ENCODE results near the gene DCAF10.
"Not testable (repeated sequence)": the region's sequence is repeated elsewhere in the genome, so short reads cannot be mapped to it uniquely, and the experiment has no call there.

Gene DCAF10

DNA sequence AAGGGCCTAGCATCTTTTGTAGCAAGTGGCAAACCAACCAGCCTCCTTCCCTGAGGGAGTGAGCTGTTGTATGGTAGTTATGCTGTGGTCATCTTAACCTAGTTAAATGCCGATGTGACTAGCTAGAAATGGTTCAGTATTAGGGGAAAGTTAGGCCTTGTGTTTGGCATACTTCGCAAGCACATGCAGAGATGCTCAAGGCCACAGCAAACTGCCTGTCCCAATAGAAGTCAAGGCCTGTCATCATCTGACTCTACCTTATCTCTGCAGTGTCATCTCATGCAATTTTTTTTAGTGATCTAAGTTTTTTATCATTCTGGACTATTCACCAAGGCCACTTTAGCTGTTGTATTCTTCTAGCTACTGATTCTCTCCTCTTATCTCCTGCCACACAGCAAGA, 10.5 kb upstream of the DCAF10 start:
- no peak for DNase-seq (ENCODE audit: low spot score)

GRCh38 chr9:37792122-37792521, 8.5 kb upstream of the DCAF10 start:
- no peak for DNase-seq (ENCODE audit: low spot score)

DNA sequence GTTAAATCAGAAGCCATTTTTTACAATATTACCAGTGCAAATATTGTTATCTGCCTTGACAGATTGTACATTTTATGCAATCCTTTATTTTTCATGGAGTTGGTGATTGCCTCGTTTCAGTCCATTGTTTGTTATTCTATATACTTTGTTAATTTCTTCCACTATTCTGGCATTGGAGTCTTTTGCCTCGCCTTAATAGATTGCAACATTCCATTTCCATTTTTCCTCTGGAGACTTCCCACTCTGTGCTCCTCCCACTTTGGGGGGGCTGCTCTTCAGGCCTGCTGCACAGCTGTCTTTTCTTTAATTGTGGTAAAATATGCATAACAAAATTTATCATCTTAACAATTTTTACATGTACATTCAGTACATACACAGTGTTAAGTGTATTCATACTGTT, 4.4 kb upstream of the DCAF10 start:
- DNase-seq (ENCODE audit: low spot score): no peak

DNA sequence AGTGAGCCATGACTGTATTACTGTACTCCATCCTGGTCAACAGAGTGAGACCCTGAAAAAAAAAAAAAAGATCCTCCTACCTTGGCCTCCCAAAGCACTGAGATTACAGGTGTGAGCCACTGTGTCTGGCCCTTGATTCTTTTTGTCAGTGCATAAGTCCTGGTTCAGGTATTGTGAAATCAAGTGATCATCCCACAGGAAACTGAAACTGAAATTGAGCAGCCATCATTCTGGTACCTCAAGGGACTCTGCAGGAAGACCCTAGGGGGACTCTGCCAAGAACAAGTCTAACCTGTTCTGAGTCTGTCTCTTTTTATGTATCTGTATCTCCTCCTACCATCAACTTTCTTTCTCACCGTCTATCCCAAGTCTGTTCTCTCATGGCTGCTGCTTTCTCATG, 1.9 kb upstream of the DCAF10 start:
- DNase-seq (ENCODE audit: low spot score): no peak

- DNase-seq (ENCODE audit: low spot score): peak; percentile 46
Observed at GRCh38 chr9:37801287-37801850, 772 bp downstream of the DCAF10 start.

DNA sequence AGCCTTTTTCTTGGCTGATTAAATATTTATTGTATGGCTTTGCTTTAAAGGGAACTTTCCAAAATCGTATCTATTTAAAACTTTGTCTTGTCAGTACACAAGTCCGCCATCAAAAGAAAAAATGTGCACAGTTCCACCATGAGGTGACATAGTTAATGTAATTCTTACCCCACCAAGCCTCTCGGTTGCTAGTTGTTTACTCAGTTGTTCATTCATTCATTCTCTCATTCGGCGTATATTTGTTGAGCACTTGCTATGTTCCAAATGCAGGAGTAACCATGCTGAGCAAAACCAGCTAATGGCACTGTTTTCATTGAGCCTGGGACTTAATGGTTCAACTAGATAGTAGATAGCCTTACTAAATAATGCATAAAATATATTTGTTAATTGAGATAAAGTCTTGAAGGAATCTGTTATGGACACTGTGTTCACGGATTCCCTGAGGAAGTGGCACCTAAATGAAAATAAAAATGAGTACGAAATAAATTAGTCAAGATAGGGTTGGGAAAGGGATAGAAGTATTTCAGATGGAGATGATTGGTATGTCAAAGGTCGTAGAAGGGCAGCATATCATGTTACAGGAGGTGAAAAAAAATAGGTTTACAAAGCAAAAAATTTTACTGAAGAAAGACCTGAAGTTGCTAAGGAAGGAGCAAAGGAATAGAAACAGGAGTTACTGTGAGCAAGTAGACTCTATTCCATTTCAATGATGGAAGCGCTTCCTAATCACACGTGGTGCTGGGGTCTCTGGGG, 1.5 kb downstream of the DCAF10 start:
- DNase-seq (ENCODE audit: low spot score): no peak

- no peak for DNase-seq (ENCODE audit: low spot score)
Observed at GRCh38 chr9:37806271-37806670, 5.7 kb downstream of the DCAF10 start.

DNA sequence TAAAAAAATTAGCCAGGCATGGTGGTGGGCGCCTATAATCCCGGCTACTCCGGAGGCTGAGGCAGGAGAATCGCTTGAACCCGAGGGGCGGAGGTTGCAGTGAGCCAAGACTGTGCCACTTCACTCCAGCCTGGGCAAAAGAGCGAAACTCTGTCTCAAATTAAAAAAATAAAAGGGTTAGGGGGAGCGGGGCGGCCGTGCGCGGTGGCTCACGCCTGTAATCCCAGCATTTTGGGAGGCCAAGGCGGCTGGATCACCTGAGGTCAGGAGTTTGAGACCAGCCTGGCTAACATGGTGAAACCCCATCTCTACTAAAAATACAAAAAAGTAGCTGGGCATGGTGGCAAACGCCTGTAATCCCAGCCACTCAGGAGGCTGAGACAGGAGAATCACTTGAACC, 9.1 kb downstream of the DCAF10 start:
- DNase-seq (ENCODE audit: low spot score): not testable (repeated sequence)

GRCh38 chr9:37811906-37812476, 11.4 kb downstream of the DCAF10 start:
- DNase-seq (ENCODE audit: low spot score): no peak

DNA sequence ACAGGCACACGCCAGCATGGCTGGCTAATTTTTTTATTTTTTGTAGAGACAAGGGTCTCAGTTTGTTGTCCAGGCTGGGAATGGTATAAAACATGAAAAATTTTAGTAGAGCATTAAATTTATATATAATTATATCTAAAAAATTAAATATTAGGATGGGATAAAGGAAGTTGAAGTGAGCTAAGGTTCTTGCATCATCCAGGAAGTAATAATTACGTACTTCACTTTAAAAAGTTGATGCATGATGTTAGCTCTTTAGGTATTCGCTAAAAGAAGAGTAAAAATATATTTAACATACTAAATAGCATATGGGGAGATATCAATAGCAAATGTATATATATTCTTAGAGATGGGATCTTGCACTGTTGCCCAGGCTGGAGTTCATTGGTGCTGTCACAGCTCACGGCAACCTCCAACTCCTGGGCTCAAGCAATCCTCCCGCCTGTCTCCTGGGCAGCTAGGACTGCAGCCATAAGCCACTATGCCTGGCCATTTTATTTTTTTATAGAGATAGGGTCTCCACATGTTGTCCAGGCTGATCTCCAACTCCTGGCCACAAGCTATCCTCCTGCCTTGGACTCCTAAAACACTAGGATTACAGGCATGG, 12.3 kb downstream of the DCAF10 start:
- no peak for DNase-seq (ENCODE audit: low spot score)

GRCh38 chr9:37818849-37819248, 18.3 kb downstream of the DCAF10 start:
- DNase-seq (ENCODE audit: low spot score): no peak

DNA sequence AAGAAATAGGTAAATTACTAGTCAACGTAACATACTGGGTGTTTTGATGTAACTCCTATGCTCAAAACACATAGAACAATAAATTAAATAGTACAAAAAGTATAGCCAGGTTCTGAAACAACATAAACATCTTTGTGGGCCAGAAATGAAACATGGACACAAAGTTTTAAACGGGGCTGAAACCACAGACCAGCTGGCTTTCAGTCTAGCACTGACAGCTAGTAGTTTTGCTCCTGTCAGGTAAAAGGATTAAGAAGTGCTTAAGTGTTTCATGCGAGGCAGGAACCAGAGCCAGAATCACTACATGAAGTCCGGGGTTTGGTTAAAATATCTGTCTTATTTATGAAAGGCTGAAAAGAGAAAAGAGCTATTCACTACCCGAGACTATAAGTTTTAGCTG, 19.5 kb downstream of the DCAF10 start:
- no peak for DNase-seq (ENCODE audit: low spot score)

DNA sequence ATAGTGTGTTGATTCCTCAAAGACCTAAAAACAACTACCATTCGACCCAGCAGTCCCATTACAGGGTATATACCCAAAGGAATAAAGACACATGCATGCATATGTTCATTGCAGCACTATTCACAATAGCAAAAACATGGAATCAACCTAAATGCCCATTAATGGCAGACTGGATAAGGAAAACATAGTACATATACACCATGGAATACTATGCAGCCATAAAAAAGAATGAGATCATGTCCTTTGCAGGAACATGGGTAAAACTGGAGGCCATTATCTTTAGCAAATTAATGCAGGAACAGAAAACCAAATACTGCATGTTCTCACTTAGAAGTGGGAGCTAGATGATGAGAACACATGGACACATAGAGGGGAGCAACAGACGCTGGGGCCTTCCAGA, 24.6 kb downstream of the DCAF10 start:
- DNase-seq (ENCODE audit: low spot score): not testable (repeated sequence)

GRCh38 chr9:37827483-37828165, 27.0 kb downstream of the DCAF10 start:
- DNase-seq (ENCODE audit: low spot score): no peak

DNA sequence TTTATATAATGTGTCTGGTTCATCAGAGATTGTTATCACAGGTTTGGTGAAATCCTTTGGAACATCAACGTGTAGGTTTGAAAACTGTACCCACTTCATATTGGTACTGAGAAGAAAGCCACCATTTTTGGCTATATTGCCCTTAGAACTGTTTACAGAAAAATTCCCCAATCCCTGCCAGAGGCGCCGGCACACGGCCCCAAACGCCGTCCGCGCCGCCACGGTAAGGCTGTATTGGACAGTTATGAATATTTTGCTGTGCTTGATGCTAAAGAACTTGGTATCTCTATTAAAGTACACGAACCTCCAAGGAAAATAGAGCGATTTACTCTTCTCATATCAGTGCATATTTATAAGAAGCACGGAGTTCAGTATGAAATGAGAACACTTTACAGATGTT, 35.2 kb downstream of the DCAF10 start:
- DNase-seq (ENCODE audit: low spot score): no peak

DNA sequence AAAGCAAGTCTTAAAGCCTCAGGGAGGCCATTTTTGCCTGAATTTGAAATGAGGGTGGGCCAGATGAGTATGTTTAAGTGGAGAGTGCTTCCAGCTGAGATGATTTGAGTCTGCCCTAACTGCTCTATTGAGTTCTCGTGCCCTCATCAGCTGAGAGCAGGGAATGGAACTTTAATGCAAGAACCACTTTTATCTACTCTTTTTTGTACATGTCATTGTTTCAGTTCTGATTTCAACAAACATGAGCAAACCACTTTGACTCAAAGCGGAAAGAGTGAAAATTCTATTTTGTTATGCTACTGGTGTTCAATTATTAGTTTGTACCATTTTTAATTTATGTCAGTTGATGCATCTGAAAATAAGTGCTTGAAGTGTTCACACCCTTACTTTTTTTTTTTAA, 35.8 kb downstream of the DCAF10 start:
- no peak for DNase-seq (ENCODE audit: low spot score)

DNA sequence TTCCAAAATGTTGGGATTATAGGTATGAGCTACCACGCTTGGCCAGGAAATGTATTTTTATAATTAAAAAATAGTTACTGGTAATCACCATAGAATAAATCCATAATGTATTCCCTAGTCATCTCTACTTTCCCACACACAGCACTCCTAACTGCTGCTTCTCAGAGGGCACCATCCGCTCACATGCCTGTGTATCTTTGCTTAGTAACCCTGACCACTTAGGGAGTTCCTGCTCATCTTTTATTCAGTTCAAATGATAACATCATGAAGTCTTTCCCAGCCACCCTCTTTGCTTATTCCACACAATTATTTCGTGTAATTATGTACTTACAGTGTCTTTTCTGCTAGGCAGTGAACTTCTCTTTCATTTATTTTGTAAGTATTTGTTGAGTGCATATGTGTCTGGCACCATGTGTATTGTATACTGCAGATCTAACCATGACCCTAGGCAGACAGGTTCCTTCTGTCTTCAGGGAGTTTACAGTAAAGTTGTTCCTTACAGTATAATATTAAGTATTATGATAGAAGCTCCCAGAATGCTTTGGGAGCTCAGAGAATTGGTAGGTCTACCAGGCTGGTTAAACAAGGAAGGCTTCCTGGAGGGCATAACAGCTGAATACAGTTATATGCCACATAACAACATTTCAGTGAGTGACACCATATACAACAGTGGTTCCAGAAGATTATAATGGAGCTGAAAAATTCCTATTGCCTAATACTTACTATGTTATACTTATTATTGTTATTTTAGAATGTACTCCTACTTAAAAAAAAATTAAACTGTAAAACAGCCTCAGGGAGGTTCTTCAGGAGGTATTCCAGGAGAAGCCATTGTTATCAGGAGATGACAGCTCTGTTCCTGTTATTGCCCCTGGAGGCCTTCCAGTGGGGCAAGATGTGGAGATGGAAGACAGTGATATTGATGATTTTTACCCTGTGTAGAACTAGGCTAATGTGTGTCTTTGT, 39.2 kb downstream of the DCAF10 start:
- no peak for DNase-seq (ENCODE audit: low spot score)

DNA sequence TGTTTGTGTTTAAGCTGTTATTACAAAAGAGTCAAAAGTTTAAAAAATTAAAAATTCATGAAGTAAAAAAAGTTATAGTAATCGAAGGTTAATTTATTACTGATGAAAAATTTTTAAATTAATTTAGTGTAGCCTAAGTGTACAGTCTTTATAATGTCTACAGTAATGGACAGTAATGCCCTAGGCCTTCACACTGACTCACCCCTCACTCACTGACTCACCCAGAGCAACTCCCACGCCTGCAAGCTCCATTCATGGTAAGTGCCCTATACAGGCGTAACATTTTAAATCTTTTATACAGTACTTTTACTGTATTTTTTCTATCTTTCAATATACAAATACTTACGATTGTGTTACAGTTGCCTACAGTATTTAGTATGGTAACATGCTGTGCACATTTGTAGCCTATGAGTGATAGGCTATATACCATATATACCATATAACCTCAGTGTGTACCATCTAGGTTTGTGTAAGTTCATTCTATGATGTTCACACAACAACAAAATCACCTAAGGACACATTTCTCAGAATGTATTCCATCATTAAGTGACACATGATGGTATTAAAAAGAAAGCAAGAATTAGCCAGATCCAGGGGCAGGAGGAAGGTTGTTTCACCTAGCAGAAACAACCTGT, 40.1 kb downstream of the DCAF10 start:
- DNase-seq (ENCODE audit: low spot score): no peak

DNA sequence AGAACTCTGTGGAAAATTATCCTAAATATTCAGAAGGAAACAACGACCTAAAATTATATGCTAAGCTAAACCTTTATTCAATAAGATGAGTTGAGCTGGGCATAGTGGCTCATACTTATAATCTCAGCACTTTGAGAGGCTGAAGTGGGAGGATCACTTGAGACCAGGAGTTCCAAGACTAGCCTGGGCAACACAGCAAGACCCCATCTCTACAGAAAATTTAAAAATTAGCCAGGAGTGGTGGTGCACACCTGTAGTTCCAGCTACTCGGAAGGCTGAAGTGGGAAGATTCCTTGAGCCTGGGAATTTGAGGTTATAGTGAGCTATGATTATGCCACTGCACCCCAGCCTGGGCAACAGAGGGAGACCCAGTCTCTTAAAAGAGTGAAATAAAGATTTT, 51.6 kb downstream of the DCAF10 start:
- DNase-seq (ENCODE audit: low spot score): no peak

DNA sequence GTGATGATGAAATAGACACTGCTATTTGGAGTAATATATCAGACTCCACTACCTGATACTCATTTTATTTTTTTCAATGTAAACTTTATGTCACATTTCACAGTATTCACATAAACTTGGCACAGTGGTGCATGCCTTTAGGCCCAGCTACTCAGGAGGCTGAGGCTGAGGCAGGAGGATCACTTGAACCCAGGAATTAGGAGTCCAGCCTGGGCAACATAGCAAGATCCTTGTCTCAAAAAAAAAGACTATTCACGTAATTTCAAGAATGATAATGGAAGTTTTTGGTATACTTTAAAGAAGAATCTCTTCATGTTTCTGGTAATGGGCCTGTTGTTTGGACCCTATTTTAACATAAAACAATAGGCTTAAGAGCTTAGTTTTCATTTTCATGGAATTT, 56.0 kb downstream of the DCAF10 start:
- DNase-seq (ENCODE audit: low spot score): no peak

- DNase-seq (ENCODE audit: low spot score): no peak
Observed at GRCh38 chr9:37859043-37859442, 58.4 kb downstream of the DCAF10 start.

Data from germinal center (tissue), 1 donor.